ENCODE data around the gene KRT31.
"Not testable (repeated sequence)": the region's sequence is repeated elsewhere in the genome, so short reads cannot be mapped to it uniquely, and the experiment has no call there.

KRT31 gene

DNA sequence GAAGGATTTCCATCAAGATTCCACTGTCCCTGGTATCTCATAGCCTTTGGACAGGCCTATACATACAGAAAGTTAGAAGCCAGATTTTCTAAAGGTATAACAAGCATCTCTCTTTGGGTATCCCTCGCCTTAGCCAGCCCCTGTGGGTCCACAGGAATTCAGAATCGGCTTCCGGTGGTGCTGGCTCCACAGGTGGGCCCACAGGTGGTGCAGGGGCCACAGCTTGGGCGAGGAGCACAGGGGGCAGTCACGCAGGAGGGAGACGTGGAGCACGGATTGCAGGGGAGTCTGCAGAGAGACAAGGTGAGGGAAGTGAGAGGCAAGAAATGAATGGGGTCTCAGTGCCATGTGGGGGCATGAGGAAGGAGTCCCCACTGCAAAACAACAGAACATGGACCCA, 39.8 kb upstream of the KRT31 start:
- no peak overlapping the region for H3K27ac ChIP-seq
- no peak for TF ChIP-seq ZFX (IDR thresholded peaks at IDR 0.05)
- TF ChIP-seq, protein P1, sequence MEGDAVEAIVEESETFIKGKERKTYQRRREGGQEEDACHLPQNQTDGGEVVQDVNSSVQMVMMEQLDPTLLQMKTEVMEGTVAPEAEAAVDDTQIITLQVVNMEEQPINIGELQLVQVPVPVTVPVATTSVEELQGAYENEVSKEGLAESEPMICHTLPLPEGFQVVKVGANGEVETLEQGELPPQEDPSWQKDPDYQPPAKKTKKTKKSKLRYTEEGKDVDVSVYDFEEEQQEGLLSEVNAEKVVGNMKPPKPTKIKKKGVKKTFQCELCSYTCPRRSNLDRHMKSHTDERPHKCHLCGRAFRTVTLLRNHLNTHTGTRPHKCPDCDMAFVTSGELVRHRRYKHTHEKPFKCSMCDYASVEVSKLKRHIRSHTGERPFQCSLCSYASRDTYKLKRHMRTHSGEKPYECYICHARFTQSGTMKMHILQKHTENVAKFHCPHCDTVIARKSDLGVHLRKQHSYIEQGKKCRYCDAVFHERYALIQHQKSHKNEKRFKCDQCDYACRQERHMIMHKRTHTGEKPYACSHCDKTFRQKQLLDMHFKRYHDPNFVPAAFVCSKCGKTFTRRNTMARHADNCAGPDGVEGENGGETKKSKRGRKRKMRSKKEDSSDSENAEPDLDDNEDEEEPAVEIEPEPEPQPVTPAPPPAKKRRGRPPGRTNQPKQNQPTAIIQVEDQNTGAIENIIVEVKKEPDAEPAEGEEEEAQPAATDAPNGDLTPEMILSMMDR (conservative IDR thresholded peaks at IDR 0.05) = no peak

DNA sequence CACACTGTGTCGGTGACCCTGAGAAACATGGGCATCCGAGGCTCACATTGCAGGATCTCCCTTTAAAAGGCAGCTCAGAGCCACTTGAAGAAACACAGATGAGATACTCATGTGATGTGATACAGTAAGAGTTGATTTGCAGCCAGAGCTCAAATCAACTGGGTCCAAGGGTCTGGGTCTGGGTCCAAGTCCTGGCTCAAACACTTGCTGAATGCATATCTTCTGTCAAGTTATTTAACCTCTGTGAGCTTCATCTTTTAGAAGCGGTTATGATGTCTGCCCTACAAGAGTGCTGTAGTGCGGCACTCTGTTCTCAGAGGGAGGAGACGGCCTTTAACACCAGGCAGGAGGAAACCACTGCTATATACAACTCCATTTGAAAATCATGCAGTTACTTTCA, 37.0 kb upstream of the KRT31 start:
- no peak overlapping the region for H3K27ac ChIP-seq
- TF ChIP-seq, protein P1 (conservative IDR thresholded peaks at IDR 0.05) = no peak
- no peak for TF ChIP-seq ZFX (IDR thresholded peaks at IDR 0.05)

DNA sequence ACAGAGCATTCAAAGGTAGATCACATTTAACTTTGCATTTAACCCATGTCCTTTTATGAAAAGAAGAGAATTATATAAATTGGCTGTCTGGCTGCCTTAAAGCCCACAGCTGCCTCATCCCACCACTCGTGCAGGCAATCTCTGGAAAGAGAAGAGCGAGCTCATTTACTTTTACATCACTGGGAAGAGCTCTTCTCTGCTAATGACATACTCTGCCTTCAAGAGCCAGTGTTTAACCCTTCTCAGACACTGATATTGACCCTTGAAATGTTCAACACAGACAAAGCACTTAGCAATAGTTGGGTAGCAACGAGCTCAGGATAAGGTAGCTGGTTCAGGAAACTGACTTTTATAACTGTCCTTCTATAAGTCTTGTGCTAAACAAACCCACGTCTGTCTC, 36.6 kb upstream of the KRT31 start:
- no peak for TF ChIP-seq ZFX (IDR thresholded peaks at IDR 0.05)
- TF ChIP-seq, protein P1 (conservative IDR thresholded peaks at IDR 0.05) = no peak

DNA sequence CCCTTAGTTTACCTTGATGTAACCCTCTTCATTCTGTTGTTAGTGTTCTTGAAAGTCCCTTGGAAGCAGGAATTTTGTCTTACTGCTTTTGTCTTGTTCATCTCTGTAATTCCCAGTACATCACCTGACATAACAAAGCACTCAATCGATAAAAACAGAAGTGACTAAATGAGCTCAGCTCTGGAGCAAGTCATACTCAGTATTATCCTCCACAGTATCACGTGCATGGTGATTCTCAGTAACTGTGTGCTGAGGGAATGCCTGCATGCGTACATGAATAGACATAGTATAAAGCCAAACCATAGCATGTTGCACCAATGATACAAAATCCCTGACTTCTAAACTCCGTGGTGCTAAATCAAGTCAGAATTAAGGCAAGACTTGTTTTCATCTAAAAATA, 36.2 kb upstream of the KRT31 start:
- H3K27ac ChIP-seq = no peak overlapping the region
- TF ChIP-seq, protein P1 (conservative IDR thresholded peaks at IDR 0.05) = no peak
- TF ChIP-seq ZFX (IDR thresholded peaks at IDR 0.05) = no peak

More for the DNA sequence above, 36.6 kb upstream of the KRT31 start:
- H3K27ac ChIP-seq = no peak overlapping the region

DNA sequence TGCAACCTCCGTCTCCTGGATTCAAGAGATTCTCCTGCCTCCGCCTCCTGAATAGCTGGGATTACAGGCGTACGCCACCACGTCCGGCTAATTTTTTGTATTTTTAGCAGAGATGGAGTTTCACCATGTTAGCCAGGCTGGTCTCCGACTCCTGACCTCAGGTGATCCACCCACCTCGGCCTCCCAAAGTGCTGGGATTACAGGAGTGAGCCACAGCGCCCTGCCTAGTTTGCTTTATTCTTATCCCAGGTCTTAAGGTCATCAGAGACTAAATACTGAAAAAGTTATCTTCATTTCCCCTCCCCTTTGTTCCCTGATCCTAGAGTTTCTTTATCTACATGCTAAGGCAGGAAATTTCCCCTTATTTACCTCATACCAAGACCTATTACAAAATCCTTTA, 33.0 kb upstream of the KRT31 start:
- not testable (repeated sequence) for H3K27ac ChIP-seq

DNA sequence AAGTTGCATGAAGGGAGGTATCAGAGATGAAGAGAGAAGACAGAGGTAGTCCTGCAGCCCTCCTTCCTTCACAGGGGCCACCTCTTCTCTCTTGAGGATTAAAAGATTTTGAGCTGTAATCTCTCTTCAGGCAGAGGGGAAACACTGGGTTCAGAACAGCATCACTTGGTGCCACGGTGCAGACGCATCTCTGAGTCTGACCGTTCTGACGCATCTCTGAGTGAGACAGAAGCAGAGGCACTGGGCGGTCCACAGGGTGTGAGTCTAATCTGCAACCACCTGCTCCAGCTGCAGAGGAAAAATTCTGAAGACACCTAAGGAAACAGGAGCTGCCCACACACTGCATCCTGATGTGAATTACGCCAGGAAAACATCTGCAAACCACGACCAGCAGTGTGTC, 32.3 kb upstream of the KRT31 start:
- TF ChIP-seq ZFX (IDR thresholded peaks at IDR 0.05) = no peak
- TF ChIP-seq, protein P1 (conservative IDR thresholded peaks at IDR 0.05) = no peak
- no peak overlapping the region for H3K27ac ChIP-seq

DNA sequence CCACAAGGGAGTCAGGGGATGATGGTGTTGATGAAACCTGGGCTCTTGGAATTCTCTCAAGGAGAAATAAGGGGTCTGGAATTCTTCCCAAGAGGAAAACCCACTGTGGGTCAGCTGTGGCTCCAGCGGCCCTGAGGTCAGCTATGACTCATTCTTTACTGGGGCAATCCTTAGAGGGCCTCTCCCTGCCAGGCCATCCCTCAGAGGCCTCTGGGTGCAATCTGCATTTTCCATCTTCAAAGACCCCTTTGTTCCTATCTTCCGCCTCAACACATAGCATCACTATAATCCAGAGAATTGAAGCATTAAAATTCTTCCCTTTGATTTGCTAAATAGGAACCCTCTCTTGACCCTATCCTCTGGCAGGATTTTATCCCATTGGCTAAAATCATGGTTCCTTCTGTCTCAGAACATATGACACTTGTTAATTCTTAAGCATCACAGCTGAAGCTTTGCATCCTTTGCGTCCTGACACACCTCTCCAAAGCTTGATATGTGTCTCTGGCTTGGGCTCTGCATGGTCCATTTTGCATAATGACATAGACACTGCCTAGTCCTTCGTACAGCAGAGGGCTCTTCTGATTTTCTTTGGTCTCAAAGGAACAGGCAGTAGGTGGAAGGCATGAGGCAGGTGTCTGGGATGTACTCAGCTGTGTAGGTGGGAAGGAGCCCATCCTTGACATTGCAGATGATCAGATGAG, 31.3 kb upstream of the KRT31 start:
- TF ChIP-seq ZFX (IDR thresholded peaks at IDR 0.05) = no peak
- TF ChIP-seq, protein P1 (conservative IDR thresholded peaks at IDR 0.05) = no peak
- no peak overlapping the region for H3K27ac ChIP-seq

DNA sequence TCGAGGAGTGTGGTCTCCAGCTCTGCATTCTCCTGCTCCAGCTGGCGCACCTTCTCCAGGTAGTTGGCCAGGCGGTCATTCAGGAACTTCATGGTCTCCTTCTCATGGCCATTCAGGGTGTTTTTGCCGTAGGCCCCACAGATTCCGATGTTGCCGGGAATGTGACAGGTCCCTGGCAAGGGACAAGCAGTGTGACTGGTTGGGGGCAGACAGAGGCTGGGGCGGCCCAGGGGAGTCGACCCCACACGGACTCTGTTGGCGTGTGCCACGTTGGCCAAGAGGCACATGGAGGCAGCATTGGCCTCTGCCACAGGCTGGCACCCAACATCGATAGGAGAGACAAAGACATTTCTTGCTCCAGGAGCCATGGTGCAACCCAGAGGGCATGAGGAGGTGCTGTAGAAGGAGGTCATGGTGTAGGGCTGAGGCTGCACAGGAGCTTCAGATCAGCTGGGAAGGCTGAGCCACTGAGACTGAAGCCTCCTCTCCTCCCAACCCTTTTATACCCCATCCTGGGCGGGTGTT, 26.8 kb upstream of the KRT31 start, which contains the start of gene KRT37:
TSS of gene KRT37 (minus strand) at position 475 of the 525 bp plus-strand sequence. CDS start at position 413, 62 bp downstream.
- no peak for TF ChIP-seq ZFX (IDR thresholded peaks at IDR 0.05)
- TF ChIP-seq, protein P1 (conservative IDR thresholded peaks at IDR 0.05) = no peak
- H3K27ac ChIP-seq = no peak within 1 kb of the TSS

DNA sequence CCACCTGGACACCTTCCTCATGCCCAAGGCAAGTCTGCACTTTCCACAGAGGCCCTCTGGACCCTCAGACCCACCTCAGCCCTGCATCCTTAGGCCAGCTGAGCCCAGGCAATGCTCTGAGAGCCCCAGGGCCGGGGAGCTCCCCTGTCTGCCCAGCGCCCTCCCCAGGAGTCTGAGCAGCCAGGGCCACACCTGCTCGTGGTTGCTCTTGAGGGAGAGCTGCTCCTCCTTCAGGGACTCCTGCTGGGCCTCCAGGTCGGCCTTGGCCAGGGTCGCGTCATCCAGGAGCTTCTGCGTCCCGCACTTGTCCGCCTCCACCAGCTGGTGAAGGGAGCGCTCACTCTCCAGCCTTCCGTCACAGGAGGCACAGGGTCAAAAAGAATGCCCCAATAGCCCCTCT, 25.2 kb upstream of the KRT31 start:
- H3K27ac ChIP-seq = not testable (repeated sequence)
